Thoracic aorta (tissue), 2 donors: Measurements from ENCODE around the gene CCND1. TPM values are rescaled to one million over a fixed set of nuclear protein-coding genes. Genes with fewer than 3 reads are reported as not detected.

Experiments
- ATAC-seq: fragments of 150-250 bp; one replicate; pipeline ENCODE4 v1.8.0; 2017; ENCODE audit warnings: low read depth; ENCODE audit not compliant: insufficient number of reproducible peaks, low FRiP score
- DNase-seq: peaks from one replicate; pipeline ENCODE4 v3.0.0-alpha.2; 2020; ENCODE audit warnings: low spot score
- H3K27ac ChIP-seq, 2 donors: fragments of 200-600 bp; sonication (generic); 1 replicate in 1 of 2; 2 replicates in 1 of 2; pipeline ENCODE4 v1.5.1; 2016; ENCODE audit warnings: mild to moderate bottlenecking in 2 of 2, moderate library complexity in 2 of 2
- H3K27me3 ChIP-seq: fragments of 200-600 bp; sonication (generic); replicated peaks from 2 replicates; pipeline ENCODE4 v1.6.0; 2016; ENCODE audit warnings: mild to moderate bottlenecking; ENCODE audit not compliant: insufficient read depth
- H3K36me3 ChIP-seq: fragments of 200-600 bp; sonication (generic); one replicate; pipeline ENCODE4 v1.5.1; 2016
- H3K4me1 ChIP-seq, 2 donors: fragments of 200-600 bp; sonication (generic); 1 replicate in 1 of 2; 2 replicates in 1 of 2; pipeline versions ENCODE4 v1.5.1 to v1.6.0; 2016; ENCODE audit warnings: low read depth in 2 of 2, mild to moderate bottlenecking in 1 of 2; ENCODE audit not compliant: control insufficient read depth in 1 of 2
- H3K4me3 ChIP-seq: fragments of 200-600 bp; sonication (generic); 2 replicates; pipeline ENCODE4 v1.5.1; 2016; ENCODE audit warnings: mild to moderate bottlenecking
- H3K9me3 ChIP-seq: fragments of 200-600 bp; sonication (generic); 2 replicates; pipeline ENCODE4 v1.5.1; 2016
- total RNA-seq, 2 donors: library from RNA; depleted of rRNA; stranded (reverse); fragments of >200 nt; gene quantifications; one replicate each; pipeline versions ENCODE4 v1.1.0 to v1.2.3, GENCODE V29; 2016
- TF ChIP-seq, protein P1 (sequence below): fragments of 200-600 bp; sonication (generic); IDR thresholded peaks from one replicate; pipeline ENCODE4 v1.5.1; 2019; ENCODE audit warnings: antibody characterized with exemption

The CCND1 gene
- total RNA-seq, 2 donors from 2014 or later = 109 to 142 TPM

DNA sequence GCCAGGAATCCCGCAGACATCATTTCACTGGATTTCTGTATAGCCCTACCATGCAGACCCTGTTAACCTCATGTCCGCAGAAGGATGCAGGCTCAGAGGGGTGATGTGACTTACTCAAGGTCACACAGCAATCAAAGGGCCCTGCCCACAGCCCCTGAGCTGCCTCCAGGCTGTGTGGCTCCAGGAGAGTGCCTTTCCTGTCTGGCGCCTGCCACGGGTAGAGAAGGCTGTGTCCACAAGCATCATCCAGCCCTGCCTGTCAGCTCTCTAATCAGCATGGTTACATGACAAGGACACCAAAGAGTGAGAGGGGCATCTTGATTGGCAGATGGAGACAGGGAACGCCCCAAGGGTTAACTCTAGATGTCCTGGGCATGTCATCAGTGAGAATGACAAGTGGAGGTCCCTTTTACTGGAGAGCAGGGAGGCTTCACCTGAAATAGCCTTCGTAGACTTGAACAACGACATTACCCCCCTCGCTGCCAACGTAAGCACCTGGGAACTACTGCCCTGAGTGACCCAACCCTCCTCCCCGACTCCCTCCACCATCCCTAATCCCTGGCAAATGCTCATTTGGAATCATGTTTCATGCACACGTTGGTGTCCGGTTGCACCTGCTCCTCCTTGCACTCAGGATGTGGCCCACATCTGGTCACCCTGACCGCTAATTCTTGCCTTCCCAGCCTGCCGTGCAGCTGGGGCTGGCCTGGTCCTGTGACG lies 56.0 kb downstream of the CCND1 start:
- H3K27ac ChIP-seq = no peak overlapping the region
- H3K9me3 ChIP-seq = no peaks in the 10 kb centered on the region
- H3K36me3 ChIP-seq = no peaks in the 10 kb centered on the region
- H3K4me1 ChIP-seq = no peaks in the 10 kb centered on the region
- DNase-seq = no peak
- no peak overlapping the region for H3K4me3 ChIP-seq
- peaks cover 4% of the 10 kb centered on the region for H3K27me3 ChIP-seq
- TF ChIP-seq, protein P1, sequence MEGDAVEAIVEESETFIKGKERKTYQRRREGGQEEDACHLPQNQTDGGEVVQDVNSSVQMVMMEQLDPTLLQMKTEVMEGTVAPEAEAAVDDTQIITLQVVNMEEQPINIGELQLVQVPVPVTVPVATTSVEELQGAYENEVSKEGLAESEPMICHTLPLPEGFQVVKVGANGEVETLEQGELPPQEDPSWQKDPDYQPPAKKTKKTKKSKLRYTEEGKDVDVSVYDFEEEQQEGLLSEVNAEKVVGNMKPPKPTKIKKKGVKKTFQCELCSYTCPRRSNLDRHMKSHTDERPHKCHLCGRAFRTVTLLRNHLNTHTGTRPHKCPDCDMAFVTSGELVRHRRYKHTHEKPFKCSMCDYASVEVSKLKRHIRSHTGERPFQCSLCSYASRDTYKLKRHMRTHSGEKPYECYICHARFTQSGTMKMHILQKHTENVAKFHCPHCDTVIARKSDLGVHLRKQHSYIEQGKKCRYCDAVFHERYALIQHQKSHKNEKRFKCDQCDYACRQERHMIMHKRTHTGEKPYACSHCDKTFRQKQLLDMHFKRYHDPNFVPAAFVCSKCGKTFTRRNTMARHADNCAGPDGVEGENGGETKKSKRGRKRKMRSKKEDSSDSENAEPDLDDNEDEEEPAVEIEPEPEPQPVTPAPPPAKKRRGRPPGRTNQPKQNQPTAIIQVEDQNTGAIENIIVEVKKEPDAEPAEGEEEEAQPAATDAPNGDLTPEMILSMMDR = no peak
- no peak for ATAC-seq

- ATAC-seq = no peak
- Histone ChIP-seq H3K4me1 (peaks cover 0 to 4% of the 10 kb centered on the region in 2 donors), H3K27me3 (peaks cover 10% of the 10 kb centered on the region), H3K36me3 (no peaks in the 10 kb centered on the region), H3K9me3 (no peaks in the 10 kb centered on the region), H3K27ac (no peak overlapping the region), H3K4me3 (no peak overlapping the region)
- TF ChIP-seq, protein P1 = no peak
- no peak for DNase-seq
Measured at GRCh38 chr11:69697469-69697843, 56.5 kb downstream of the CCND1 start.

DNA sequence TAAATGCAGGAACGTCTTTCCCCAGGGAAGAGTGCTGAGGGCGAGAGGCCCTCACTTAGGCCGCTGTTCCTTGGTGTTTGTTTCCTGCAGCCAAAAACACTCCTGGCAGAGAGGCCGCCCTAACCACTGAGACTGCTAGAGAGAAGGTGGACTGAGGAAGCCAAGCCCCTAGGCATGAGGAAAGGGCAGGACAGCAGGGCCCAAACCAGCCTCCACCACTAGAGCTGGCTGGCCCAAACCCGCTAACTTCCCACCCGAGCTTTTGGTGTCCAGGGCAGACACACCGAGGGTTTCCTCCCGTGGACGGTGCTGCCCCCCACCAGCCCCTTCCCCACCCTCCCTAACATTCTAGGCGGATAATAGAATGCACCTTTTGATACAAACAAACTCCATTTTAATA lies 56.9 kb downstream of the CCND1 start:
- Histone ChIP-seq H3K27me3 (peaks cover 12% of the 10 kb centered on the region), H3K36me3 (no peaks in the 10 kb centered on the region), H3K4me1 (peaks cover 0 to 4% of the 10 kb centered on the region in 2 donors), H3K4me3 (no peak overlapping the region), H3K9me3 (no peaks in the 10 kb centered on the region), H3K27ac (no peak overlapping the region)
- TF ChIP-seq, protein P1 = no peak
- DNase-seq = no peak
- no peak for ATAC-seq

GRCh38 chr11:69698362-69698761 lies 57.4 kb downstream of the CCND1 start:
- DNase-seq (no peak), ATAC-seq (no peak)
- H3K27ac ChIP-seq = no peak overlapping the region
- H3K27me3 ChIP-seq = peaks cover 15% of the 10 kb centered on the region
- H3K36me3 ChIP-seq = no peaks in the 10 kb centered on the region
- H3K9me3 ChIP-seq = no peaks in the 10 kb centered on the region
- H3K4me1 ChIP-seq = peaks cover 0 to 4% of the 10 kb centered on the region in 2 donors
- H3K4me3 ChIP-seq = no peak overlapping the region
- TF ChIP-seq, protein P1 = no peak

GRCh38 chr11:69699213-69699612 lies 58.3 kb downstream of the CCND1 start:
- ATAC-seq (no peak), DNase-seq (no peak)
- TF ChIP-seq, protein P1 = no peak
- no peaks in the 10 kb centered on the region for H3K36me3 ChIP-seq
- H3K4me3 ChIP-seq = no peak overlapping the region
- peaks cover 15% of the 10 kb centered on the region for H3K27me3 ChIP-seq
- peaks cover under 1 to 11% of the 10 kb centered on the region in 2 donors for H3K4me1 ChIP-seq
- no peaks in the 10 kb centered on the region for H3K9me3 ChIP-seq
- no peak overlapping the region for H3K27ac ChIP-seq
